GM12801 (cell line): Measurements from ENCODE around the gene MROH2B.

Source experiments
- TF ChIP-seq, protein P1 (sequence below): IDR thresholded peaks from one replicate; pipeline ENCODE4 v1.5.1; 2011; ENCODE audit warnings: control low read depth; ENCODE audit not compliant: insufficient read length; ENCODE audit errors: extremely low read depth

MROH2B gene

DNA sequence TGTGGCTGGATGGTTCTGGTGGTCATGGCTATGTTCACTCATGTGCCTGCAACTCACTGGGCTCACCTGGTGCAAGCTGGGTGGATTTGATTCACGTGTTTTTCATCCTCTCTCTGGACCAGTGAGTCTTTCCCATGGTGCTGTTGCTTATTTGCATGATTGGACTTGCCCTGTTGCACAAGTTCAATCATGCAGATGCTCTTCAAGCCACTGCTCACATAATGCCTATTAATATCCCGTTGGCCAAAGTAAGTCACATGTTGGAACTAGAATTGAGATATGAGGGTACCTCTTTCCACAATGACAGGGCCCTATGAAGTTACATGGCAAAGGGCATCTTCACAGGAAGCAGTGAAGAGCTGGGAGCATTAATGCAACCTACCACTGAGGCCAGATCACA lies 26.5 kb upstream of the MROH2B start:
- TF ChIP-seq, protein P1, sequence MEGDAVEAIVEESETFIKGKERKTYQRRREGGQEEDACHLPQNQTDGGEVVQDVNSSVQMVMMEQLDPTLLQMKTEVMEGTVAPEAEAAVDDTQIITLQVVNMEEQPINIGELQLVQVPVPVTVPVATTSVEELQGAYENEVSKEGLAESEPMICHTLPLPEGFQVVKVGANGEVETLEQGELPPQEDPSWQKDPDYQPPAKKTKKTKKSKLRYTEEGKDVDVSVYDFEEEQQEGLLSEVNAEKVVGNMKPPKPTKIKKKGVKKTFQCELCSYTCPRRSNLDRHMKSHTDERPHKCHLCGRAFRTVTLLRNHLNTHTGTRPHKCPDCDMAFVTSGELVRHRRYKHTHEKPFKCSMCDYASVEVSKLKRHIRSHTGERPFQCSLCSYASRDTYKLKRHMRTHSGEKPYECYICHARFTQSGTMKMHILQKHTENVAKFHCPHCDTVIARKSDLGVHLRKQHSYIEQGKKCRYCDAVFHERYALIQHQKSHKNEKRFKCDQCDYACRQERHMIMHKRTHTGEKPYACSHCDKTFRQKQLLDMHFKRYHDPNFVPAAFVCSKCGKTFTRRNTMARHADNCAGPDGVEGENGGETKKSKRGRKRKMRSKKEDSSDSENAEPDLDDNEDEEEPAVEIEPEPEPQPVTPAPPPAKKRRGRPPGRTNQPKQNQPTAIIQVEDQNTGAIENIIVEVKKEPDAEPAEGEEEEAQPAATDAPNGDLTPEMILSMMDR, result no peak

DNA sequence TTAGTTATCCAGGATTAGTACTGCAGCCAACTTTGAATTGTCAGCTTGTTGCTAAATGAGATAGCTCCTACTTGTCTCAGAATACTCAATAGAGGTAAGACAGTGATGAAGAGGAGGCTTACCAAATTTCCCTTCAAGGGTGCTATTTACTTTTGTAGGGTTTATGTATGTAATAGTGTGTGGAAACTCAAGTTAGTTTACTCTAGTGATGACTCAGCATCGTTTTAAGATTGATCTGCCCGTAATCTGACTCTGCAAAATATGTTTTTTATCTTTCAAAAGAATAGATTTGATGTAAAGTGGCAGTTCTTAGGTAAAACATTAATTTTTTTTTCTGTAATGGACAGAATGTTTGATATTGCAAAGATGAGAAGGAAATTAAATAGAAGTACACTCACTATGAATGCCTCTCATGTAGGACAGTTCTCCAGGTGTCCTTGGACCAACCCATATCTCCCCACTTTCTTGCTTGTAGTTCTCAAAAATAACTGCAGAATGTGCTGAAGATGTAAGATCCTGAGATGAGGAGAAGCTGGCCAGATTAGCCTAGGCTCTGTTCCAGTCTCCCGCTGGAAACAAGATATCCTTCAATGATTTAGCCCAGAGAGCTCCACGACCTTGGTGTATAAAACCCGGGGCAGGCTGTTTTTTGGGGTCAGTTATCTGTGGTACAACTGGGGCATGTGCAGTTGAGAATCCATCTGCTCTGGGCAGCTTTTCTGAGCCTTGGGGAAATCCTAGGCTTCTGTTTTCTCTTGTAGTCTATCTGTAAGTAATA lies 24.4 kb upstream of the MROH2B start:
- TF ChIP-seq, protein P1, result no peak

DNA sequence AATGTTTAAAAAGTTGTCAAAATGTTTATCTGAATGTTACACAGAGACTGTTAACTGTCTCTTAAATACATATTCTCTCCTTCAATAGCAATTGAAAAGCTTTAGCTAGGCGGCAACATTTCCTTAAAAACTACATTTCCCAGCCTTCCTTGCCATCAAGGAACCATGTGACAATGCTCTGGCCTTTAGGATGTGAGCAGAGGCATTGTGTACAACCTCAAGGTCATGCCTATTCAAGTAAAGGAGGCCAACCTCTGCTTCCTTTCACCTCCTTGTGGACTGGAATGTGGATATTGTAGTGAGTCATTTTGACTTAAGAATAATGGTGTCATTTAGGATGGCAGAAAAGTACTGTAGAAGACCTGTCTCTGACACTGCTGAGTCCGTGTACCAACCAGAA lies 23.7 kb upstream of the MROH2B start:
- TF ChIP-seq, protein P1, result no peak

DNA sequence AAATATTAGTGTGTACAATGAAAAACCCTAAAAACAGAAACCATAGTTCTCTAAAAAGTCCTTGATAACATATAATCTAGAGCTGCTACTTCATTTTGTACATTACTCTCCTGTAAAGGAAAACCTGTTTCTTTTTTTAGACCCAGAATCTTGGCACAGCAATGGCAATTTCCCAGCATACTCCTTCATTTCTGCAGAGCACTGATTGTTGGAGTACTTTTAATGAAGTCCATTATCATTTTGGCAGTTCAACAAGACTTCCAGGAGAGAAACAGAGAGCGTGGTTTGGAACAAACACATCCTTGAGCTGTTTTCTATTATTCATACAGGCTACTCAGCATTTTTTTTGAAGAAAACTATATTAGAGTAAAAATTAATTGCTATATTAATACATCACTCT lies 22.7 kb upstream of the MROH2B start:
- TF ChIP-seq, protein P1, result no peak

DNA sequence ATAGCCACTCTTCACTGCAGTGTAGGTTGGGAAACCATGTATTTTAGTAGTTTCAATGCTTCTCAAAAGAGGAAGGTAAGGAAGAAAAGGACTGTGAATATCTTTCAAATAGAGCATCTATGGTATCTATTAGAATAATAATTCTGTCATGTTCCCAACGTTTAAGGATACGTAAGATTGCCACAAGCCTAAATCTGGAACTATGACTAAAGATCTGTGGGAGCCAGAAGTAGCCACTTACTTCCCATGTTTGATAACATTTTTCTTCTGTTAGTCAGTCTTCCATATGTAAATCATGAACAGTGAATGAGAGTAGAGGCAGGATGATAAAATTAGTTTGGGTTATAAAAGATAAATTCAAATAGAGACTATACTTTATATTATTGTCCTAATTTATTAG lies 16.3 kb upstream of the MROH2B start:
- TF ChIP-seq, protein P1, result no peak

DNA sequence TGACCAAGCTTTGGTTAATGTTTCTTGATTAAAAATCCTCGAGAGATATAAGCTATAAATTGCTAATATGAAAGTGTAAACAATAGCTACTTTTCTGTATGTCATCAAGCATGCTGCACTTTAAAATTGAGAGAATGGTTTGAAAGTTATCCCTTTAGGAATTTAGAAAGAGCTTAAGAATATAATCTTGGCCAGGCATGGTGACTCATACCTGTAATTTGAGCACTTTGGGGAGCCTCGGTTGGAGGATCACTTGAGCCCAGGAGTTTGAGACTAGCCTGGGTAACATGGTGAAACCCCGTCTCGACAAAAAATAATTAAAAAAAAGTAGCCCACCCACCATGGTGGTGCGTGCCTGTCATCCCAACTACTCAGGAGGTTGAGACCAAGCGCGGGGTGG lies 12.2 kb upstream of the MROH2B start:
- TF ChIP-seq, protein P1, result no peak

DNA sequence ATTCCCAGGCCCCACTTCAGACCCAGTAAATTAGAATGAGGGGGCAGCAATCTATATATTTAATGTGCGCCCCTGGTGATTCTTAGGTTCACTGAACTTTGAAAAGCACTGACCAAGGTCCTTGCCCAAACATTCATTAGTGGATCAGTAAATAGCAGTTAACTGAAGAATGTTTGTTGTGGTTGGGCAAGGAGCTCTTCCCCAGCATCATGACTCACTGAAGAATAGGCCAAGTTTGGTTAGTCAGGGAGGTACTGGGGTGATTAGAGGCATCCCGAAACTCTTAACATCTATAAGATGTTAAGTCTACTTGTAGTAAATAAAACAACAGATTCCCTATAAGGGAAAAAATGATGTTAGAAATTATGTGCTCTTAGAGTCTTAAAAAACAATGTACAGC lies 833 bp upstream of the MROH2B start:
- TF ChIP-seq, protein P1, result no peak
